ENCODE data around the gene PFKFB2.

Gene PFKFB2

GRCh38 chr1:207124389-207124788, 71.3 kb downstream of the PFKFB2 start:
- TF ChIP-seq GABPA (IDR thresholded peaks at IDR 0.05; ENCODE audit: low read depth) (no peak), SPI1 (IDR thresholded peaks at IDR 0.05; ENCODE audit: borderline replicate concordance, low read depth) (no peak), POLR2AphosphoS5 (IDR thresholded peaks at IDR 0.05; ENCODE audit: low read depth) (no peak), REST (IDR thresholded peaks at IDR 0.05; ENCODE audit: insufficient replicate concordance, low read depth) (no peak)
- TF ChIP-seq, protein P1, sequence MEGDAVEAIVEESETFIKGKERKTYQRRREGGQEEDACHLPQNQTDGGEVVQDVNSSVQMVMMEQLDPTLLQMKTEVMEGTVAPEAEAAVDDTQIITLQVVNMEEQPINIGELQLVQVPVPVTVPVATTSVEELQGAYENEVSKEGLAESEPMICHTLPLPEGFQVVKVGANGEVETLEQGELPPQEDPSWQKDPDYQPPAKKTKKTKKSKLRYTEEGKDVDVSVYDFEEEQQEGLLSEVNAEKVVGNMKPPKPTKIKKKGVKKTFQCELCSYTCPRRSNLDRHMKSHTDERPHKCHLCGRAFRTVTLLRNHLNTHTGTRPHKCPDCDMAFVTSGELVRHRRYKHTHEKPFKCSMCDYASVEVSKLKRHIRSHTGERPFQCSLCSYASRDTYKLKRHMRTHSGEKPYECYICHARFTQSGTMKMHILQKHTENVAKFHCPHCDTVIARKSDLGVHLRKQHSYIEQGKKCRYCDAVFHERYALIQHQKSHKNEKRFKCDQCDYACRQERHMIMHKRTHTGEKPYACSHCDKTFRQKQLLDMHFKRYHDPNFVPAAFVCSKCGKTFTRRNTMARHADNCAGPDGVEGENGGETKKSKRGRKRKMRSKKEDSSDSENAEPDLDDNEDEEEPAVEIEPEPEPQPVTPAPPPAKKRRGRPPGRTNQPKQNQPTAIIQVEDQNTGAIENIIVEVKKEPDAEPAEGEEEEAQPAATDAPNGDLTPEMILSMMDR (IDR thresholded peaks at IDR 0.05; ENCODE audit: insufficient read depth, low read length) = no peak
- H3K27me3 ChIP-seq (ENCODE audit: insufficient read depth, poor library complexity, severe bottlenecking) = no peaks in the 10 kb centered on the region

DNA sequence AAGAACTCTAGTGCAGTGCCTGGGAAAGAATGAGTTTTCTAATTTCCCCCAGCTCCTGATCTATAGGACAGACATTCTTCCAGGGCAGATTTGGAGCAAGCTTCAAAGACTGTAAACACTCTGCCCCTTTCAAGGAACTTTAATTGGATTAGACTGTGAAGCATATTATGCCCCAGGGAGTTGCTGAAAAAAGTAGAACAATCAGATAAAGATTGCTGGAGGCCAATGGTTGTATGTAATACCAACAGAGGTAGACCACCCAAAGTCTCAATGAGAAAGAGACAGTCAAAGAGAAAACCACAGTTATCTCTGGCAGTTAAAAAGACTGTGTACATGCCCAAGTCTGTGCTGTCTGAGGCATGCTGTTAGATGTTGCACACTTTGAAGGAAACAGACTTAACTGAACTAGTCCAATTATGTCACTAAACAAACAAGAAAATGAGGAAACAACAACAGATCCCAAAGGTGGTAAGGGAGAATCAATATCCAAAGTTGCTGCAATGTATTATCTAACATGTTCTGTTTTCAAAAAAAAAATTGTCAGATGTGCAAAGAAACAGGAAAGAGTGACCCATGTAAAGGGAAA, 75.4 kb downstream of the PFKFB2 start:
- Histone ChIP-seq H3K4me3 (replicated peaks; ENCODE audit: insufficient read depth, low read length) (no peak overlapping the region), H3K27ac (replicated peaks) (no peak overlapping the region), H3K27me3 (ENCODE audit: insufficient read depth, poor library complexity, severe bottlenecking) (no peaks in the 10 kb centered on the region)
- DNase-seq (ENCODE audit: low read depth in 1 of 2, low spot score in 1 of 2) = no peak
- no peak for TF ChIP-seq POLR2AphosphoS5 (IDR thresholded peaks at IDR 0.05; ENCODE audit: low read depth)
- no peak for TF ChIP-seq SPI1 (IDR thresholded peaks at IDR 0.05; ENCODE audit: borderline replicate concordance, low read depth)
- TF ChIP-seq GABPA (IDR thresholded peaks at IDR 0.05; ENCODE audit: low read depth) = no peak
- TF ChIP-seq, protein P1 (IDR thresholded peaks at IDR 0.05; ENCODE audit: insufficient read depth, low read length) = no peak
- no peak for TF ChIP-seq REST (IDR thresholded peaks at IDR 0.05; ENCODE audit: insufficient replicate concordance, low read depth)

More at GRCh38 chr1:207124389-207124788, 71.3 kb downstream of the PFKFB2 start:
- DNase-seq (ENCODE audit: low read depth in 1 of 2, low spot score in 1 of 2) = no peak
- Histone ChIP-seq H3K27ac (replicated peaks) (no peak overlapping the region), H3K4me3 (replicated peaks; ENCODE audit: insufficient read depth, low read length) (no peak overlapping the region)

- TF ChIP-seq SPI1 (IDR thresholded peaks at IDR 0.05; ENCODE audit: borderline replicate concordance, low read depth) (no peak), REST (IDR thresholded peaks at IDR 0.05; ENCODE audit: insufficient replicate concordance, low read depth) (no peak), GABPA (IDR thresholded peaks at IDR 0.05; ENCODE audit: low read depth) (no peak), POLR2AphosphoS5 (IDR thresholded peaks at IDR 0.05; ENCODE audit: low read depth) (no peak)
- TF ChIP-seq, protein P1 (IDR thresholded peaks at IDR 0.05; ENCODE audit: insufficient read depth, low read length) = no peak
- no peaks in the 10 kb centered on the region for H3K27me3 ChIP-seq (ENCODE audit: insufficient read depth, poor library complexity, severe bottlenecking)
- DNase-seq (ENCODE audit: low read depth in 1 of 2, low spot score in 1 of 2) = no peak
- no peak overlapping the region for H3K27ac ChIP-seq (replicated peaks)
- H3K4me3 ChIP-seq (replicated peaks; ENCODE audit: insufficient read depth, low read length) = no peak overlapping the region
Measured at GRCh38 chr1:207129053-207129452, 76.0 kb downstream of the PFKFB2 start.

All from HL-60 (cell line).